Trophoblast cell (in vitro differentiated cells and primary cell): ENCODE measurements around the gene ALDH16A1.

ENCODE experiments used
- DNase-seq, 2 donors: peaks; one replicate each; pipeline ENCODE4 v3.0.0-alpha.2; 2016
- H2AFZ ChIP-seq: 2 replicates; pipeline ENCODE4 v1.6.1; 2013; ENCODE audit warnings: low read length, moderate library complexity, mild to moderate bottlenecking; ENCODE audit not compliant: insufficient read depth, poor library complexity
- H2AK5ac ChIP-seq: 2 replicates; pipeline ENCODE4 v1.6.1; 2013; ENCODE audit warnings: mild to moderate bottlenecking, low read length
- H2BK120ac ChIP-seq: 2 replicates; pipeline ENCODE4 v1.6.1; 2013; ENCODE audit warnings: low read length, mild to moderate bottlenecking, moderate library complexity; ENCODE audit not compliant: insufficient read depth, poor library complexity
- H2BK12ac ChIP-seq: 2 replicates; pipeline ENCODE4 v1.6.1; 2013; ENCODE audit warnings: mild to moderate bottlenecking, low read length, moderate library complexity
- H2BK5ac ChIP-seq: 2 replicates; pipeline ENCODE4 v1.6.1; 2013; ENCODE audit warnings: low read length, low read depth, moderate library complexity, mild to moderate bottlenecking; ENCODE audit not compliant: poor library complexity
- H3K14ac ChIP-seq: 2 replicates; pipeline ENCODE4 v1.6.1; 2013; ENCODE audit warnings: mild to moderate bottlenecking, low read length
- H3K18ac ChIP-seq: 2 replicates; pipeline ENCODE4 v1.6.1; 2013; ENCODE audit warnings: mild to moderate bottlenecking, low read length
- H3K23ac ChIP-seq: 2 replicates; pipeline ENCODE4 v1.6.1; 2013; ENCODE audit warnings: low read length
- H3K27ac ChIP-seq: 2 replicates; pipeline ENCODE4 v1.5.1; 2013; ENCODE audit warnings: low read depth, mild to moderate bottlenecking, inconsistent platforms, low read length, moderate library complexity
- H3K27me3 ChIP-seq: 2 replicates; pipeline ENCODE4 v1.6.1; 2013; ENCODE audit warnings: inconsistent platforms, mild to moderate bottlenecking, low read length, moderate library complexity; ENCODE audit not compliant: insufficient read depth
- H3K36me3 ChIP-seq, 2 experiments: 1 replicate in 1 of 2; 2 replicates in 1 of 2; pipeline ENCODE4 v1.6.1; 2013; ENCODE audit warnings: low read length in 2 of 2, mild to moderate bottlenecking in 2 of 2, moderate library complexity in 1 of 2; ENCODE audit not compliant: insufficient read depth in 2 of 2, control insufficient read depth in 1 of 2
- H3K4ac ChIP-seq: 2 replicates; pipeline ENCODE4 v1.6.1; 2013; ENCODE audit warnings: low read depth, mild to moderate bottlenecking, low read length, moderate library complexity
- H3K4me1 ChIP-seq, 2 experiments: 1 replicate in 1 of 2; 2 replicates in 1 of 2; pipeline ENCODE4 v1.6.1; 2013; ENCODE audit warnings: low read length in 2 of 2, mild to moderate bottlenecking in 2 of 2, moderate library complexity in 1 of 2; ENCODE audit not compliant: insufficient read depth in 2 of 2, control insufficient read depth in 1 of 2
- H3K4me2 ChIP-seq: 2 replicates; pipeline ENCODE4 v1.6.1; 2013; ENCODE audit warnings: inconsistent platforms, mild to moderate bottlenecking, low read length, moderate library complexity
- H3K4me3 ChIP-seq: 2 replicates; pipeline ENCODE4 v1.5.1; 2013; ENCODE audit warnings: mild to moderate bottlenecking, low read depth, low read length, inconsistent platforms
- H3K79me1 ChIP-seq: one replicate; pipeline ENCODE4 v1.6.1; 2013; ENCODE audit warnings: low read length
- H3K79me2 ChIP-seq: 2 replicates; pipeline ENCODE4 v1.6.1; 2013; ENCODE audit warnings: low read length, mild to moderate bottlenecking; ENCODE audit not compliant: control insufficient read depth, insufficient read depth, poor library complexity
- H3K9ac ChIP-seq: 2 replicates; pipeline ENCODE4 v1.6.1; 2013; ENCODE audit warnings: mild to moderate bottlenecking, low read length
- H3K9me3 ChIP-seq: 2 replicates; pipeline ENCODE4 v1.6.1; 2013; ENCODE audit warnings: low read depth, mild to moderate bottlenecking, control low read depth, inconsistent platforms, low read length; ENCODE audit not compliant: insufficient read depth
- H4K12ac ChIP-seq: 2 replicates; pipeline ENCODE4 v1.6.1; 2013; ENCODE audit warnings: low read depth, mild to moderate bottlenecking, low read length, moderate library complexity
- H4K8ac ChIP-seq: 2 replicates; pipeline ENCODE4 v1.6.1; 2013; ENCODE audit warnings: low read depth, mild to moderate bottlenecking, low read length, moderate library complexity
- H4K91ac ChIP-seq: one replicate; pipeline ENCODE4 v1.6.1; 2013; ENCODE audit warnings: low read depth, mild to moderate bottlenecking, low read length, moderate library complexity
- WGBS: extraction: QIAGEN DNeasy Blood & Tissue Kit; methylation state at CpG from one replicate; pipeline ENCODE4 v1.1.7; 2013; ENCODE audit warnings: missing lambda C conversion rate; ENCODE audit not compliant: insufficient read length, insufficient coverage; ENCODE audit errors: extremely low coverage; 5-methylcytosine and 5-hydroxymethylcytosine counted together

Gene ALDH16A1

DNA sequence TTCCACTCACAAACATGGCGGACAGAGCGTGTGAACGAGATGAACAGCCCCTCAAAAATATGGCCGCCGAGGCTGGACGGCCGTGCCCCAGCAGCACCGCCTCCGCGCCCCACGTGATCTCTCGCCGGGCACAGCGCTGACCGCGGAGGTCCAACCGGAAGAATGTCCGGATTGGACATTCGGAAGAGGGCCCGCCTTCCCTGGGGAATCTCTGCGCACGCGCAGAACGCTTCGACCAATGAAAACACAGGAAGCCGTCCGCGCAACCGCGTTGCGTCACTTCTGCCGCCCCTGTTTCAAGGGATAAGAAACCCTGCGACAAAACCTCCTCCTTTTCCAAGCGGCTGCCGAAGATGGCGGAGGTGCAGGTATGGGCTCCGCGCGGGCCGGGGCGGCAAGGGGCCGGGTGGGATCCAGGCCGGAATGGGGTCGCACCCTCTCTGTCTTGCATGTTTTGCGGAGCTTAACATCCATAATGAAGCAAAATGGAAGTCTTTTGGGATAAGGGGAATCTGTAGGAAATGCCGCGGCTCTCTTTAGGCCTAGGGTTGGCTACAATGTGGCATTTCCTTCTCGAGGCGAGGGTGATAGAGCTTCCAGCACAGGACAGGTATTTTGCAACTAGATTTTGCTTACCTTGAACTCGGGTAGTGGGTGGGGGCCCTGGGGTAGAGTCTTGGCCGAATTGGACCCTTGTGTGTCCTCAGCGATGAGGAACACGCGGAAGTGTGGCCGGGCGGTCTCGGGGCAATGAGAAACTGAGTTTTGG is 34.4 kb downstream of the ALDH16A1 start, which contains the start of gene RPL13A:
Gene RPL13A, plus strand, starts transcription at position 332 of the 769 bp plus-strand sequence. Its CDS starts 22 bp downstream, at position 354.
- Histone ChIP-seq H3K23ac (no peak within 1 kb of the TSS), H4K8ac (peak within 1 kb of the TSS; percentile 92), H2AFZ (peak within 1 kb of the TSS; percentile 20), H3K14ac (peak within 1 kb of the TSS; percentile 94), H4K91ac (peak within 1 kb of the TSS; percentile 77), H3K4me1 (peaks cover 0 to 3% of the 10 kb centered on the region in 2 experiments), H3K4me2 (peak within 1 kb of the TSS; percentile 82), H3K36me3 (peaks cover 35 to 40% of the 10 kb centered on the region in 2 experiments), H3K27ac (peak within 1 kb of the TSS; percentile 64), H3K9ac (peak within 1 kb of the TSS; percentile 99), H3K9me3 (peaks cover 4% of the 10 kb centered on the region), H2AK5ac (peak within 1 kb of the TSS; percentile 94), H3K79me1 (peaks cover 11% of the 10 kb centered on the region), H4K12ac (peak within 1 kb of the TSS; percentile 90), H3K4ac (peak within 1 kb of the TSS; percentile 97), H3K4me3 (peak within 1 kb of the TSS; percentile 91), H2BK120ac (peak within 1 kb of the TSS; percentile 86), H2BK5ac (peak within 1 kb of the TSS; percentile 86), H3K18ac (peak within 1 kb of the TSS; percentile 71), H3K27me3 (no peaks in the 10 kb centered on the region), H3K79me2 (peaks cover 17% of the 10 kb centered on the region), H2BK12ac (no peak within 1 kb of the TSS)
- peak; percentile 100 for DNase-seq
- no CpG with 5 or more reads among the region's 57 CpGs for WGBS

DNA sequence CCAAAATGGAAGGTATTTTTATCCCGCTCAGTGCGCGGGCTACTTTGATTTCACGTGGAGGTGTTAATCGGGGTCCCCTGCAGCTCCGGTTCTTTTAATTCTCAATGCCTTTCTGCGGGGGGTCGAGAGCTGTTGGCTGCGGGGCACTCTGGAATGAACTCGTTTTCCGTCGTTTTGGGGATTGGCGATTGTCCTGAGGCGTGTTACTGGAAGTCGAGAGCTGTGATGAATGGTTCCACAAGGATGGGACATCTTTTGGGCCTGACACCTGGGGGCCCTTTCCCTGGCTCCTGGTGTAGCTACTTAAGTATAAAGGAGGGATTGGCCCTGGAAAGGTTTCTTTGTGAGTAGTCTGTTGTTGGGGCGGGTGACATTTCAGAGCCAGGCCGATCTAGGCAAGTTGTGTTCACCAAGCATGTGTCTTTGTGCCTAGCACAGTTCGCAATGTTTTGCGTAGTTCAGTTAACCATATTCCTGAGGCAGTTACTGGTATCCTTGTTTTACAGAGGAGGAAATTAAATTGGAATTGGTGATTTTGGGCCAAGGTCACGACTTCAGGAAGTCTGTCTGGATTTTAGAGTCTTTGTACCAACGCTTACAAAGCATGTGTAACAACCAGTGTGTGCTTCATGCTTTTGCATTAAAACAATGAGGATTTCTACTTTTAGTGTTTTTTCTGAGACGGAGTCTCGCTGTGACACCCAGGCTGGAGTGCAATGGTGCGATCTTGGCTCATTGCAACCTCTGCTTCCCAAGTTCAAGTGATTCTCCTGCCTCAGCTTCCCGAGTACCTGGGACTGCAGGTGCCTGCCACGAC is 35.2 kb downstream of the ALDH16A1 start:
- peak overlapping the region; percentile 70 for H4K8ac ChIP-seq
- no peak overlapping the region for H2AFZ ChIP-seq
- H3K14ac ChIP-seq, result peak overlapping the region; percentile 94
- peak overlapping the region; percentile 94 for H2AK5ac ChIP-seq
- H4K91ac ChIP-seq, result peak overlapping the region; percentile 77
- peak overlapping the region; percentile 86 for H2BK5ac ChIP-seq
- H3K9me3 ChIP-seq, result peaks cover 4% of the 10 kb centered on the region
- peaks cover 0 to 3% of the 10 kb centered on the region in 2 experiments for H3K4me1 ChIP-seq
- no peaks in the 10 kb centered on the region for H3K27me3 ChIP-seq
- peak overlapping the region; percentile 71 for H3K18ac ChIP-seq
- H2BK120ac ChIP-seq, result peak overlapping the region; percentile 86
- no peak overlapping the region for H2BK12ac ChIP-seq
- peak overlapping the region; percentile 97 for H3K4ac ChIP-seq
- peaks cover 35 to 44% of the 10 kb centered on the region in 2 experiments for H3K36me3 ChIP-seq
- peak overlapping the region; percentile 91 for H3K4me3 ChIP-seq
- H3K4me2 ChIP-seq, result peak overlapping the region; percentile 82
- peak overlapping the region; percentile 75 for H4K12ac ChIP-seq
- no peak overlapping the region for H3K23ac ChIP-seq
- peak overlapping the region; percentile 64 for H3K27ac ChIP-seq
- peak overlapping the region; percentile 99 for H3K9ac ChIP-seq
- DNase-seq, result peak in 1 of 2 donors; percentile 25
- no CpG with 5 or more reads among the region's 26 CpGs for WGBS
- H3K79me2 ChIP-seq, result peaks cover 17% of the 10 kb centered on the region
- H3K79me1 ChIP-seq, result peaks cover 11% of the 10 kb centered on the region

DNA sequence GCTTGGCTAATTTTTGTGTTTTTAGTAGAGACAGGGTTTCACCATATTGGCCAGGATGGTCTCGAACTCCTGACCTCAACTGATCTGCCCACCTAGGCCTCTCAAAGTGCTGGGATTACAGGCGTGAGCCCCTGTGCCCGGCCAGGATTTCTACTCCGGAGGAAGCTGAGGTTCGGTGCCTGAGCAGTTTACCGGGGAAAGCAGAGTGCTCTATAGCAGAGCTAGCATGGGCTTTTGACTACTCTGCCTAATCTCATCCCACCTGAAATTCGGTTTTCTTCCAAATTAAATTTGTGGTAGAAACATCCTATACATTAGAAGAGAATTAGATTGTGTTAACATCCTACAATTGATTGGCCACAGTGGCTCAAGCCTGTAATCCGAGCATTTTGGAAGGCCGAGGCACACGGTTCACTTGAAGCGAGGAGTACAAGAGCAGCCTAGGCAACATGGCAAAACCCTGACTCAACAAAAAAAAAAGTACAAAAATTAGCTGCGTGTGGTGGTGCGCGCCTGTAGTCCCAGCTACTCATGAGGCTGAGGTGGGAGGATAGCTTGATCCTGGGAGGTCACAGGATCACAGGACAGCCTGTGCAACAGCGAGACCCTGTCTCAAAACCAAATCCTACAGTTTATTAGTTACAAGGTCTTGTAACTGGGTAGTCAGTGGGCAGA is 36.0 kb downstream of the ALDH16A1 start:
- Histone ChIP-seq H4K8ac (no peak overlapping the region), H3K14ac (no peak overlapping the region), H3K4me1 (peaks cover 0 to 3% of the 10 kb centered on the region in 2 experiments), H2AFZ (no peak overlapping the region), H3K4ac (peak overlapping the region; percentile 80), H4K12ac (no peak overlapping the region), H3K27ac (peak overlapping the region; percentile 2), H2BK12ac (no peak overlapping the region), H4K91ac (no peak overlapping the region), H2BK120ac (no peak overlapping the region), H3K27me3 (no peaks in the 10 kb centered on the region), H3K4me3 (peak overlapping the region; percentile 91), H3K9me3 (peaks cover 4% of the 10 kb centered on the region), H3K79me2 (peaks cover 17% of the 10 kb centered on the region), H3K18ac (no peak overlapping the region), H2AK5ac (no peak overlapping the region), H3K9ac (peak overlapping the region; percentile 85), H2BK5ac (no peak overlapping the region), H3K23ac (no peak overlapping the region), H3K36me3 (peaks cover 35 to 44% of the 10 kb centered on the region in 2 experiments), H3K79me1 (peaks cover 11% of the 10 kb centered on the region), H3K4me2 (peak overlapping the region; percentile 82)
- WGBS, result no CpG with 5 or more reads among the region's 15 CpGs
- DNase-seq, result no peak
